Fibroblast of skin of left quadriceps (primary cell): Measurements from ENCODE around the gene ANKRD30A.
"Not testable (repeated sequence)": the region's sequence is repeated elsewhere in the genome, so short reads cannot be mapped to it uniquely, and the experiment has no call there.

Experiments
- DNase-seq, 2 experiments: peaks; one replicate each; pipeline ENCODE4 v3.0.0-alpha.2; 2013; ENCODE audit warnings: low read depth in 2 of 2

The ANKRD30A gene

GRCh38 chr10:37125191-37125732, at the start of gene ANKRD30A:
ANKRD30A (plus strand) TSS chr10:37125598; CDS start chr10:37125788, 190 bp downstream.
- no peak for DNase-seq

GRCh38 chr10:37076083-37076482, 49.3 kb upstream of the ANKRD30A start:
- not testable (repeated sequence) for DNase-seq

GRCh38 chr10:37095792-37096573, 29.4 kb upstream of the ANKRD30A start:
- DNase-seq = no peak

GRCh38 chr10:37101261-37101660, 24.1 kb upstream of the ANKRD30A start:
- no peak for DNase-seq

- DNase-seq = no peak
These were observed 16.4 kb upstream of the ANKRD30A start for GRCh38 chr10:37109000-37109399.

GRCh38 chr10:37124532-37124931, 866 bp upstream of the ANKRD30A start:
- no peak for DNase-seq

GRCh38 chr10:37125921-37126320, 523 bp downstream of the ANKRD30A start:
- no peak for DNase-seq

- DNase-seq = no peak
These were observed 21.0 kb downstream of the ANKRD30A start for GRCh38 chr10:37146443-37146842.

- DNase-seq = not testable (repeated sequence)
These were observed 37.0 kb downstream of the ANKRD30A start for GRCh38 chr10:37162430-37162829.

- DNase-seq = not testable (repeated sequence)
These were observed 46.5 kb downstream of the ANKRD30A start for GRCh38 chr10:37171945-37172344.

GRCh38 chr10:37178296-37178695, 52.9 kb downstream of the ANKRD30A start:
- not testable (repeated sequence) for DNase-seq

GRCh38 chr10:37182719-37183118, 57.3 kb downstream of the ANKRD30A start:
- DNase-seq = not testable (repeated sequence)

GRCh38 chr10:37206132-37206531, 80.7 kb downstream of the ANKRD30A start:
- no peak for DNase-seq

- no peak for DNase-seq
These were observed 95.5 kb downstream of the ANKRD30A start for GRCh38 chr10:37220866-37221265.

GRCh38 chr10:37222046-37222445, 96.6 kb downstream of the ANKRD30A start:
- DNase-seq = no peak

GRCh38 chr10:37225163-37225562, 99.8 kb downstream of the ANKRD30A start:
- DNase-seq = no peak

- DNase-seq = no peak
These were observed 101.1 kb downstream of the ANKRD30A start for GRCh38 chr10:37226524-37226923.

GRCh38 chr10:37234692-37235091, 109.3 kb downstream of the ANKRD30A start:
- no peak for DNase-seq

- DNase-seq = no peak
These were observed 110.7 kb downstream of the ANKRD30A start for GRCh38 chr10:37236093-37236492.

GRCh38 chr10:37240223-37240622, 114.8 kb downstream of the ANKRD30A start:
- no peak for DNase-seq

- DNase-seq = no peak
These were observed 121.2 kb downstream of the ANKRD30A start for GRCh38 chr10:37246637-37247036.

- not testable (repeated sequence) for DNase-seq
These were observed 130.4 kb downstream of the ANKRD30A start for GRCh38 chr10:37255837-37256236.

GRCh38 chr10:37263304-37263703, 137.9 kb downstream of the ANKRD30A start:
- no peak for DNase-seq
